GM12878 (cell line): ENCODE results near the gene CHTOP. TPM values are rescaled to one million over a fixed set of nuclear protein-coding genes. Genes with fewer than 3 reads are reported as not detected.

ENCODE experiments used
- BACH1 ChIP-seq: fragments of 450-650 bp; IDR thresholded peaks from 2 replicates; pipeline ENCODE4 v1.6.1; 2017; ENCODE audit warnings: mild to moderate bottlenecking, borderline replicate concordance
- BCL3 ChIP-seq: IDR thresholded peaks from 2 replicates; pipeline ENCODE4 v1.6.1; 2011; ENCODE audit warnings: borderline replicate concordance, low read depth, mild to moderate bottlenecking, moderate library complexity, low read length; ENCODE audit not compliant: insufficient read depth, poor library complexity, severe bottlenecking
- CBX3 ChIP-seq: fragments of 200-600 bp; sonication (generic); IDR thresholded peaks from 2 replicates; pipeline ENCODE4 v1.6.1; 2016; ENCODE audit warnings: low read depth, borderline replicate concordance
- CREB1 ChIP-seq: IDR thresholded peaks from 2 replicates; pipeline ENCODE4 v1.6.1; 2012; ENCODE audit warnings: low read depth, mild to moderate bottlenecking, inconsistent platforms
- E2F8 ChIP-seq: fragments of 450-650 bp; IDR thresholded peaks from 2 replicates; pipeline ENCODE4 v1.6.1; 2018; ENCODE audit warnings: mild to moderate bottlenecking, low read depth, moderate library complexity; ENCODE audit not compliant: partially characterized antibody
- GABPA ChIP-seq: IDR thresholded peaks from 2 replicates; pipeline ENCODE4 v1.6.1; 2014; ENCODE audit warnings: antibody characterized with exemption, low read depth, mild to moderate bottlenecking, inconsistent platforms
- GATAD2B ChIP-seq: fragments of 450-650 bp; conservative IDR thresholded peaks from 2 replicates; pipeline ENCODE4 v1.6.1; 2017; ENCODE audit warnings: low read depth, mild to moderate bottlenecking, moderate library complexity
- JUNB ChIP-seq: IDR thresholded peaks from 2 replicates; pipeline ENCODE4 v1.6.1; 2016; ENCODE audit warnings: antibody characterized with exemption, mild to moderate bottlenecking
- KLF5 ChIP-seq: fragments of 450-650 bp; IDR thresholded peaks from 2 replicates; pipeline ENCODE4 v1.6.1; 2014; ENCODE audit warnings: mild to moderate bottlenecking; ENCODE audit not compliant: partially characterized antibody
- LARP7 ChIP-seq: fragments of 450-650 bp; IDR thresholded peaks from 2 replicates; pipeline ENCODE4 v1.6.1; 2017; ENCODE audit warnings: mild to moderate bottlenecking
- MAX ChIP-seq: IDR thresholded peaks from 2 replicates; pipeline ENCODE4 v1.6.1; 2012; ENCODE audit warnings: low read depth, low read length, improper control_type of control experiment
- MEF2B ChIP-seq: fragments of 450-650 bp; IDR thresholded peaks from 2 replicates; pipeline ENCODE4 v1.6.1; 2018; ENCODE audit warnings: mild to moderate bottlenecking, moderate library complexity; ENCODE audit not compliant: partially characterized antibody, poor library complexity, severe bottlenecking
- MTA2 ChIP-seq: fragments of 450-650 bp; IDR thresholded peaks from 2 replicates; pipeline ENCODE4 v1.6.1; 2016; ENCODE audit warnings: low read depth, mild to moderate bottlenecking, moderate library complexity
- MYC ChIP-seq: IDR thresholded peaks from 2 replicates; pipeline ENCODE4 v1.6.1; 2011; ENCODE audit warnings: mild to moderate bottlenecking, low read length, moderate library complexity, inconsistent platforms; ENCODE audit not compliant: insufficient read depth, insufficient replicate concordance, insufficient read length, severe bottlenecking
- NFYA ChIP-seq: IDR thresholded peaks from 2 replicates; pipeline ENCODE4 v1.6.1; 2011; ENCODE audit warnings: low read depth, mild to moderate bottlenecking, low read length, improper control_type of control experiment, borderline replicate concordance
- NR2C1 ChIP-seq: fragments of 450-650 bp; IDR thresholded peaks from 2 replicates; pipeline ENCODE4 v1.6.1; 2017; ENCODE audit warnings: antibody characterized with exemption, mild to moderate bottlenecking, moderate library complexity
- PML ChIP-seq: IDR thresholded peaks from 2 replicates; pipeline ENCODE4 v1.6.1; 2012; ENCODE audit warnings: low read length, inconsistent platforms
- POLR2AphosphoS2 ChIP-seq: IDR thresholded peaks from 2 replicates; pipeline ENCODE4 v1.6.1; 2011; ENCODE audit warnings: low read depth, mild to moderate bottlenecking, low read length, improper control_type of control experiment, moderate library complexity
- POU2F2 ChIP-seq: IDR thresholded peaks from 3 replicates; pipeline ENCODE4 v1.6.1; 2011; ENCODE audit warnings: low read depth, mild to moderate bottlenecking, low read length, borderline replicate concordance
- RELB ChIP-seq: fragments of 450-650 bp; IDR thresholded peaks from 2 replicates; pipeline ENCODE4 v1.6.1; 2017; ENCODE audit warnings: low read depth, mild to moderate bottlenecking, moderate library complexity
- SIX5 ChIP-seq: IDR thresholded peaks from 2 replicates; pipeline ENCODE4 v1.6.1; 2011; ENCODE audit warnings: mild to moderate bottlenecking, low read depth, low read length, moderate library complexity; ENCODE audit not compliant: severe bottlenecking
- SP1 ChIP-seq: IDR thresholded peaks from one replicate; pipeline ENCODE4 v1.6.1; 2011; ENCODE audit warnings: low read depth, low read length
- SPI1 ChIP-seq: IDR thresholded peaks from 2 replicates; pipeline ENCODE4 v1.6.1; 2011; ENCODE audit warnings: low read depth, mild to moderate bottlenecking, low read length, moderate library complexity, borderline replicate concordance; ENCODE audit not compliant: insufficient read depth
- ZNF207 ChIP-seq: fragments of 450-650 bp; IDR thresholded peaks from 2 replicates; pipeline ENCODE4 v1.6.1; 2014; ENCODE audit warnings: antibody characterized with exemption, mild to moderate bottlenecking, borderline replicate concordance
- polyA plus RNA-seq, 11 experiments: library from polyadenylated mRNA; depleted of rRNA in 4 of 11; unstranded in 6 of 11; stranded (reverse) in 5 of 11; fragments of >200 nt; fragmentation: Nextera tagmentation in 4 of 11; fragmentation: Illumina TruSeq in 1 of 11; extraction: Ambion mirVana in 4 of 11; extraction: Trizol in 1 of 11; gene quantifications; 1 replicate in 1 of 11; 2 replicates in 10 of 11; pipeline versions ENCODE4 v1.2.1 to v1.2.3, GENCODE V29; 2011 to 2016; ENCODE audit warnings: inconsistent platforms in 2 of 11, missing spikeins in 2 of 11, low read depth in 1 of 11
- total RNA-seq, 4 experiments: library from RNA; depleted of rRNA in 3 of 4; stranded (reverse); fragments of >200 nt in 3 of 4; fragmentation: Illumina TruSeq in 1 of 4; extraction: Trizol in 1 of 4; gene quantifications; 2 replicates each; pipeline versions ENCODE4 v1.2.1 to v1.2.3, GENCODE V29; 2013 to 2021

CHTOP gene
- total and polyA plus RNA-seq, 10 of the 15 experiments (the other 5 are each of a cell fraction or from before 2014, with no cell fraction given): 8.4 to 93.8 (median 52.3) TPM

- TF ChIP-seq LARP7: peak; percentile 97
- TF ChIP-seq BACH1: peak; percentile 80
- TF ChIP-seq KLF5: peak; percentile 69
- TF ChIP-seq POU2F2: peak; percentile 70; the same call in 2 of the 3 replicates
- 0 out of 2 replicates have a peak, but pooled peaks have one; percentile 25 for TF ChIP-seq SPI1
- TF ChIP-seq MAX: peak; percentile 79
- TF ChIP-seq SIX5: peak; percentile 44
- peak; percentile 51 for TF ChIP-seq SP1
- peak; percentile 34 for TF ChIP-seq MEF2B
- peak; percentile 99 for TF ChIP-seq RELB
- TF ChIP-seq BCL3: peak; percentile 32
- no peak for TF ChIP-seq NFYA
- TF ChIP-seq MTA2: no peak
- TF ChIP-seq ZNF207: peak; percentile 88; the same call in 1 of the 2 replicates
- TF ChIP-seq PML: peak; percentile 99
- TF ChIP-seq CREB1: peak; percentile 93
- no peak for TF ChIP-seq JUNB
- TF ChIP-seq POLR2AphosphoS2: peak; percentile 76; the same call in 1 of the 2 replicates
- no peak for TF ChIP-seq GABPA
- TF ChIP-seq GATAD2B: peak; percentile 69
- TF ChIP-seq NR2C1: peak; percentile 78
- peak; percentile 48 for TF ChIP-seq MYC
- TF ChIP-seq CBX3: no peak
- no peak for TF ChIP-seq E2F8
Measured at GRCh38 chr1:153633754-153634665, at the start of gene CHTOP (continued).
